Stimulated activated CD4-positive, alpha-beta T cell treated with anti-CD3 and anti-CD28 coated beads, Interleukin-1b, Interleukin-23, amount 100 ng/mL, for 1 hour (primary cell): Measurements from ENCODE around the gene ARHGAP6.

Experiments used
- DNase-seq, 2 donors: peaks; one replicate each; pipeline ENCODE4 v3.0.0-alpha.2; 2020; ENCODE audit warnings: low read depth in 2 of 2

The ARHGAP6 gene

DNA sequence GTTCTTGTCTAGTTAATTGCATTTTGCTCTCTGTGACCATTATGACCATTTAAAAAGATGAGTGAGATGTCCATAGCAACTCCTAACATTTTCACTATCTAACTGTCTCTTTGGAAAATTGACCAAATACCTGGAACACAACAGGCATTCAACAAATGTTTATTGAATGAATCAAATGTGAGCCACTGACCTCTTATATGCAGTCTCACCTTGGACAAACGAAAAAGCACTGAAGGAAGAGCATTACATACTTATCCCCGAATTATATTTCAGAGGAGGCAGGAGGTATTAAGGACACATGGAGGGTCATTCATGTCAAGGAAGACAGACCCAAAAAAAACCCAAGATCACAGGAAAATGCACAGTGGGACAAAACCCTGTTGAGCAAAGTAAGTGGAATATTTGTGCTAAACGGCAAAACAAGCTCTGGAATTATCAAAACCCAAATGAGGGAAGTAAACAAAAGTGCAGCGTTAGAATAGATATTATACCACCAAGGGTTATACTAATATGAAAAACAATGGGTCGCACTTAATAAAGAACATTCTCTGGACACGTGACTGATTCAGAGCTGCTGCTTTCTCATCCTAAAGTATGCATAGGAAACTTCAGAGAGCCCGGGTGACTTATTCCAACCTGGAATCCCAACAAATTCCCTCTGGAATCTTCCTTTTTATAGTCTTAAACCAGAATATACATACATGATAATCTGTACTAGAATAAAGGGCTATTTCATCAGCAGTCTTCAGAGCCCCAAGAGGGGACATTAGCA lies 240.6 kb downstream of the ARHGAP6 start:
- DNase-seq: no peak

- DNase-seq: no peak
Observed at GRCh38 chrX:11423949-11424348, 241.8 kb downstream of the ARHGAP6 start.

- DNase-seq: no peak
Observed at GRCh38 chrX:11423362-11423818, 242.3 kb downstream of the ARHGAP6 start.

DNA sequence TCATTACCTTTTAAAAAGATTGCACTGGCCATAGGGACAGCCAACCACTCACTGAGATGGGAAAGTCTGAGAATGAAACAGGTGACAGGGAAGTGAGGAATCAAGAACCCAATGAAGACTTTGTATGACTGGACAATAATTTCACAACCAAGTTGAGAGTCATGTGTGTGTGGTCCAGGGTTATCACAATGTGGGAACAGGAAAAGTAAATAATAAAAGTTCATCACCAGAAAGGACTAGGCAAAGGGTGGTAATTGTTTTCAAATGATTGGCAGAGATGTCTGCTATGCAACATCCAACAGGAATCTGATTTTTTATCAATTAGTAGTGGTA lies 243.2 kb downstream of the ARHGAP6 start:
- no peak for DNase-seq

- no peak for DNase-seq
Observed at GRCh38 chrX:11421805-11422524, 243.8 kb downstream of the ARHGAP6 start.

- DNase-seq: no peak
Observed at GRCh38 chrX:11420851-11421250, 244.9 kb downstream of the ARHGAP6 start.

DNA sequence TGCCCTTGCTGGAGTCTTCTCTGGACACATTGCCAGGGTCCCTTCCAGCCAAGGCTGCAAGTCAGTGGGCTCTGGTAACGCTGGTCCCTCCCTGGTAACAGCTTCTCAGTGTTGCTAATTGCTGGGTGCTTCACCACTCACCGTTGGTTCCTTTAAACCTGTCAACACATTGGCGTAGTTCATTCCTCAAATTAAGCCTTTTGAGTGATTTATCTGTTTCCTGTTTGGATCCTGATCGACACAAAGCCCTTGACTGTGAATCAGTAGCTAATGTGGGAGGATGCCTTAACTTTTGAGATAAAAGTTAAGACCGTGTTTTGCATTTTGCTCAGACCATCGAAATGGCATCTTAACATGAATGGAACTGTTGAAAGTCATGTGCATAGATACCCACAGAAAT lies 246.6 kb downstream of the ARHGAP6 start:
- no peak for DNase-seq

DNA sequence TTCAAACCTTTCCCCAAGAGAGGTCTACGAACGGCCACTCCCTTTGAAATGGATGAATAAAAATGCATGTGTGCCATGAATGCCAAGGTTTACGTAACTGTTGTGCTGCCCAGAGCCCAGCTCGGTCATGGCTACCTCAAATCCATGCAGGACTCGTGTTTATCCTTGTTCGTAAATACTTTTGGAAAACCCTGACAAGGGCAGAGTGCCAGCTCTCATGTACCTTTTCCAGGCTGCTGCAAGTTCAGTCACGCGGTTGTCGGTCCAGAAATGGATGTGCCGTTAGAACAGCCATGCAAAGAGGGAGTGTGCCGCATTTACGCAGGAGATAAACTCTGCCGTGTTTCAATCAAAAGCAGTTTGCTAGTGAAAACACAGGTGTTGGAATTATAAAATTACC lies 249.1 kb downstream of the ARHGAP6 start:
- no peak for DNase-seq

GRCh38 chrX:11414091-11414490 lies 251.6 kb downstream of the ARHGAP6 start:
- no peak for DNase-seq

- DNase-seq: no peak
Observed at GRCh38 chrX:11412715-11413623, 252.8 kb downstream of the ARHGAP6 start.

DNA sequence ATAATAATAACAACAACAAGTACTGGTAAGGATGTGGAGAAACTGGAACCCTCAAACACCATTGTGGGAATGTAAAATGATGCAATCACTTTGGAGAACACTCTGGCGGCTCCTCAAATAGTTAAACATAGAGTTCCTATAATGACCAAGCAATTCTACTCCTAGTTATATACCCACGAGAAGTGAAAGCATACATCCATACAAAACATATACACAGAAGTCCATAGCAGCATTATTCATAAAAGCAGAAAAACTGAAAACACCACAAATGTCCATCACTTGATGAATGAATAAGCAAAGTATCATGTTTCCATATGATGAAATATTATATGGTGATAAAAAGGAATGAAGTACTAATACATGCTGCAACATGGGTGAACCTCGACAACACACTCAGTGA lies 255.8 kb downstream of the ARHGAP6 start:
- DNase-seq: no peak

GRCh38 chrX:11408783-11409182 lies 256.9 kb downstream of the ARHGAP6 start:
- DNase-seq: no peak

- no peak for DNase-seq
Observed at GRCh38 chrX:11408109-11408405, 257.7 kb downstream of the ARHGAP6 start.

GRCh38 chrX:11407331-11408108 lies 258.2 kb downstream of the ARHGAP6 start:
- DNase-seq: no peak

DNA sequence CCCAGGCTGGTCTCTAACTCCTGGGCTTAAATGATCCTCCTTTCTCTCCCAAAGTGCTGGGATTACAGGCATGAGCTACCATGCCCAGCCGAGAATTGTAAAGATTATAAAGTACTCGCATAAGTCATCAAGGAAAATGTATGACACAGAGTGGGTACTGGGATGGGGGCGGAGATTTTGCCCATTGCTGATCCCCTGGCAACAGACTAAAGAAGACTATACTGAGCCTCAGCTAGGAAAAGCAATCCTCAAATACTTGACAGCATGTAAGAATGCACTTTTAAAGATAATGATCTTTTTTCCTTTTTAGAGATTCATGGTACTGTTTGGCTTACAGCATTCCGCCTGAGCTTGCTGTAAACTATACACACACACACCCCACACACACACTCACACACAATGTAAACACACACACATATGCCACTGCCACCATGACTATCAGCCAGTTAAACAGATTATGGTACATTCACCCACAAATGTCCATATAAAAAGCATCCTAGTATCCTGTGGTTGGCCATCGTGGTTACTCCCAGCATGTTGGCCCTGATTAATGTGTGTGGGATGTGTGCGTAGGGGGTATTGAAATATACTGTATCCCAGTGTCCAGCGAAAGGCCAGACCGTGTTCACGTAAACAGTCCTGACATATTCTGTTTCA lies 259.5 kb downstream of the ARHGAP6 start:
- no peak for DNase-seq

- DNase-seq: no peak
Observed at GRCh38 chrX:11403631-11404030, 262.1 kb downstream of the ARHGAP6 start.

DNA sequence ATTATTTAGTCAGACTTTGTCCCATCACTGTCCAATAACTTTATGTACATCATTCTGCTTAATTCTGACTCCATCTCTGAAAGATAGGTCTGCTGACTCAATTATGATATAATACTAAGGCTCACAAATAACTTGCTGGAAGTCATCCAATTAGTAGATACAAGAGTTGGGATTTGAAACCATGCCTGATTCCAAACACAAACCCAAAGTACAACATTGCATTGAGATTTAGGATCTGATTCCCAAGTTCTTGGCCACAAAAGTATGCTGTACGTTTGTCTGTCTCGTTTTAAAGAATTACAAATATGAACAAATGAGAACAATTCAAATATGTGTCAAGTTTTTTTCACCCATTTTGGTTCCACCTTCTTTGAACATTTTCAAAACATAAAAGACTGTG lies 263.8 kb downstream of the ARHGAP6 start:
- DNase-seq: no peak

GRCh38 chrX:11399489-11400094 lies 266.1 kb downstream of the ARHGAP6 start:
- no peak for DNase-seq

DNA sequence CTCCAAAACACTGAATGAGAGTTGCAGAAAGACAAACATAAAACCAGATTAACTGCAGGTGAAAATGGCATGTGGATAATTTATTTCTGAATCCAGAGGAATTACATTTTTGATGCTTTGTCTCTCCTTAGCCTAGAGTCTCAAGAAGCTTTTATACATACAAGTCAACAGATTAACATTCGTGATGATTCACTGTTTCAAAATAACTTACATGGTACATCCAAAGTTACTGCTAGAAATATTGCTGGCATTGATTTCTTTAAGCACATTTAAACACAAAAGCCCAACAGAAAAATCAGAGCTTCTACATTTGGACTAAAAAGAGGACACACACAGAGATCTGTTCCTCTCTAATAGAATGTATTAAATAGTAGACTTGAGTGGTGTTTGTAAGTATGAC lies 266.9 kb downstream of the ARHGAP6 start:
- no peak for DNase-seq

DNA sequence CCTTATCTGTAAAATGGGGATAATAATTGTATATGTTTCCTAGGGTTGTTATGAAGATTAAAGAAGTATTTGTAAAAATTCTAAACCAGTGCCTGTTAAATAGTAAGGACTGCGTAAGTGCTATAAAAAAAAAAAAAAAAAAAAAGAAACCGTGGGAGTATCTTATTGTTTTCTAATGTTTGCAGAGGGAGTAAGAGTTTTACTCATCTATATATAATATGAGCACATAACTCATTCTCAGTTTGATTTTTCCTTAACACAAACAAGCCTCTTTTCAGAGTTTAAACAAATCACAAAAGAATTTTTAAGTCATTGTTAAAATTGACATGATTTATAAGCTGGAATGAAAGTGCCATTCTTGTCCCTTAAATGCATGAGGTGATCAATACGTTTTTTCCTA lies 267.6 kb downstream of the ARHGAP6 start:
- DNase-seq: no peak

DNA sequence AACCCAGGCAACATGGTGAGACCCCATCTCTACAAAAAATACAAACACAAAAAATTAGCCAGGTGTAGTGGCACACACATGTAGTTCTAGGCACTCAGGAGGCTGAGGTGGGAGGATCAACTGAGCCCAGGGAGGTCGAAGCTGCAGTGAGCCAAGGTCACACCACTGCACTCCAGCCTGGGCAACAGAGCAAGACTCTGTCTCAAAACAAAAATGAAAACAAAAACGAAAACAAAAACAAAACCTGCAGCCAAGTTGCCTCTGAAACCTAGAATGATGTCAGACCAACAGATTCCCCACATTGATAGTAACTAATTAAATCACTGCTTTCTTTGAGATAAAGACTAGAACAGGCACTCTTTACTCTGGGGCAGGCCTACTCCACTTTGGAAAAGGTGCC lies 268.0 kb downstream of the ARHGAP6 start:
- DNase-seq: no peak
